Measurements from ENCODE around the gene CELF1. TPM values are rescaled to one million over a fixed set of nuclear protein-coding genes. Genes with fewer than 3 reads are reported as not detected.

Gene CELF1
- polyA plus RNA-seq, 6 donors from 2014 or later, result 61.5 to 96.8 (median 69.0) TPM

Other genes starting within 250 kb of the CELF1 start
- gene MYBPC3, start 200.4 kb downstream of the CELF1 start, polyA plus RNA-seq (ENCODE audit: low read depth in 6 of 6), result not detected
- gene SPI1, start 174.6 kb downstream of the CELF1 start, polyA plus RNA-seq (ENCODE audit: low read depth in 6 of 6), result 10 to 100 TPM; 42.8 to 74.6 (median 51.7) TPM
- 10 to 100 TPM in 5 of 6 donors, 1 to 10 TPM in 1; 7.5 to 21.9 (median 17.2) TPM for gene SLC39A13, start 144.5 kb downstream of the CELF1 start, polyA plus RNA-seq (ENCODE audit: low read depth in 6 of 6)
- gene PSMC3, start 126.7 kb downstream of the CELF1 start, polyA plus RNA-seq (ENCODE audit: low read depth in 6 of 6), result 100 to 1,000 TPM in 2 of 6 donors, 10 to 100 TPM in 4; 78.6 to 109 (median 95.1) TPM
- gene RAPSN, start 104.0 kb downstream of the CELF1 start, polyA plus RNA-seq (ENCODE audit: low read depth in 6 of 6), result not detected
- gene PTPMT1, start 12.5 kb upstream of the CELF1 start, polyA plus RNA-seq (ENCODE audit: low read depth in 6 of 6), result 100 to 1,000 TPM in 1 of 6 donors, 10 to 100 TPM in 5; 69.3 to 133 (median 81.2) TPM
- 10 to 100 TPM; 32.5 to 71.8 (median 46.1) TPM for gene KBTBD4, start 25.8 kb upstream of the CELF1 start, polyA plus RNA-seq (ENCODE audit: low read depth in 6 of 6)
- 100 to 1,000 TPM in 3 of 6 donors, 10 to 100 TPM in 3; 83.1 to 113 (median 99.6) TPM for gene NDUFS3, start 25.9 kb upstream of the CELF1 start, polyA plus RNA-seq (ENCODE audit: low read depth in 6 of 6)
- not detected for gene FAM180B, start 33.5 kb upstream of the CELF1 start, polyA plus RNA-seq (ENCODE audit: low read depth in 6 of 6)
- under 1 TPM in 1 of 6 donors, not detected in 5; 0.91 TPM for gene C1QTNF4, start 41.3 kb upstream of the CELF1 start, polyA plus RNA-seq (ENCODE audit: low read depth in 6 of 6)
- gene MTCH2, start 89.4 kb upstream of the CELF1 start, polyA plus RNA-seq (ENCODE audit: low read depth in 6 of 6), result 10 to 100 TPM; 56.9 to 77.3 (median 64.6) TPM
- gene AGBL2, start 162.2 kb upstream of the CELF1 start, polyA plus RNA-seq (ENCODE audit: low read depth in 6 of 6), result 10 to 100 TPM in 1 of 6 donors, 1 to 10 TPM in 5; 3.1 to 14.6 (median 5.7) TPM
- gene FNBP4, start 214.2 kb upstream of the CELF1 start, polyA plus RNA-seq (ENCODE audit: low read depth in 6 of 6), result 10 to 100 TPM; 30.9 to 88.8 (median 61.2) TPM

All from naive B cell (primary cell).